RKO (cell line): ENCODE data around the gene SNX8.

Experiments
- DNase-seq: peaks from one replicate; pipeline ENCODE4 v3.0.0-alpha.2; 2016; ENCODE audit warnings: low spot score

The SNX8 gene

GRCh38 chr7:2220954-2221353, 93.3 kb downstream of the SNX8 start:
- DNase-seq = no peak

GRCh38 chr7:2220506-2220905, 93.7 kb downstream of the SNX8 start:
- DNase-seq = no peak

GRCh38 chr7:2220030-2220429, 94.2 kb downstream of the SNX8 start:
- no peak for DNase-seq

GRCh38 chr7:2219606-2220005, 94.6 kb downstream of the SNX8 start:
- DNase-seq = no peak

- no peak for DNase-seq
Observed at GRCh38 chr7:2219136-2219535, 95.1 kb downstream of the SNX8 start.

GRCh38 chr7:2218444-2218785, 95.8 kb downstream of the SNX8 start:
- DNase-seq = no peak

GRCh38 chr7:2217716-2218443, 96.4 kb downstream of the SNX8 start:
- DNase-seq = no peak

GRCh38 chr7:2217206-2217605, 97.0 kb downstream of the SNX8 start:
- no peak for DNase-seq

- DNase-seq = no peak
Observed at GRCh38 chr7:2215851-2216250, 98.4 kb downstream of the SNX8 start.

GRCh38 chr7:2214636-2215035, 99.6 kb downstream of the SNX8 start:
- DNase-seq = no peak

- no peak for DNase-seq
Observed at GRCh38 chr7:2213551-2214215, 100.6 kb downstream of the SNX8 start.

- no peak for DNase-seq
Observed at GRCh38 chr7:2212906-2213305, 101.3 kb downstream of the SNX8 start.

- DNase-seq = no peak
Observed at GRCh38 chr7:2211926-2212325, 102.3 kb downstream of the SNX8 start.

GRCh38 chr7:2211259-2211880, 102.9 kb downstream of the SNX8 start:
- DNase-seq = no peak

GRCh38 chr7:2210551-2211258, 103.5 kb downstream of the SNX8 start:
- no peak for DNase-seq

GRCh38 chr7:2209961-2210323, 104.3 kb downstream of the SNX8 start:
- no peak for DNase-seq

- DNase-seq = peak; percentile 30
Observed at GRCh38 chr7:2209146-2209960, 104.9 kb downstream of the SNX8 start.

GRCh38 chr7:2208712-2209111, 105.5 kb downstream of the SNX8 start:
- no peak for DNase-seq

- no peak for DNase-seq
Observed at GRCh38 chr7:2205036-2205780, 109.0 kb downstream of the SNX8 start.

- DNase-seq = no peak
Observed at GRCh38 chr7:2204446-2204845, 109.8 kb downstream of the SNX8 start.

- no peak for DNase-seq
Observed at GRCh38 chr7:2203766-2204300, 110.4 kb downstream of the SNX8 start.
